ENCODE data around the gene RABGEF1. TPM values are rescaled to one million over a fixed set of nuclear protein-coding genes. Genes with fewer than 3 reads are reported as not detected.
"Not testable (repeated sequence)": the region's sequence is repeated elsewhere in the genome, so short reads cannot be mapped to it uniquely, and the experiment has no call there.

RABGEF1 gene
- polyA plus RNA-seq, 3 donors: 13.6 to 17.3 (median 17.1) TPM

DNA sequence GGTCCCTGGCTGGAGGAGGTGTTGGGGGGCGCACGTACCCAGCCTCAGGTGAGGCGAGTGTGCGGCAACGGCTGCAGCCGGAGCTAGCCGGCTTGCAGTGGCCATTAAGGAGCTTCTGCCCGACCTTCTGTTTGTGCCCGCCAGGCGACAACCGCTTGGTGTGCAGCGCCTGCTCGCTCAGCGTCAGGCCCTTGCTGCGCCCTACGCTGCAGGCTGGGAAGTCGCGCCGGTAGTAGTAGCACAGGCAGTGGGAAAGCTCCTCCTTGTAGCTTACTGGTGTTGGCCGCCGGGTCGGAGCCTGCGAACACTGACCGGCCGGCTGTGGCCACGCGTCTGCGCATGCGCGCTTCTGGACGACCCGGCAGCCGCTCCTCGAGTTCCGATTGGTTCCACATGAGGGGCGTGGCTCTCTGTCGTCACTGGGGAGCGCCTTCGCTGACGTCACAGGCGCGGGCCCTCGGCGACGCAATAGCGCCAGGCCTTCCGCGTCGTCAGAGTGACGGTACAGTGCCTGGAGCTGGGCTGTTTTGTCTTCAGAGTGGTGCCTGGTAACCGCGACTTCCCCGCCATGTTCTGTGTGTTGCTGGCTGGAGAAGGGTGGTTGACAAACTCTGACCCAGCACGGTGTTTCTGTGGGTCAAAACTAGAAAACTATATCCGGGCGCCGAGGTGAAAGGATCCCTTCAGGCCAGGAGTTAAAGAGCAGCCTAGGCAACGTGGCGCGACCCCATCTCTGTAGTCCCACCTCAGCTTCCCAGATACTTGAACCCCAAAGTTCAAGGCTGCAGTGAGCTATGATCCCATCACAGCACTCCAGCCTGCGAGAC lies 104.2 kb downstream of the RABGEF1 start:
- Histone ChIP-seq H3K4me1 (ENCODE audit: control insufficient read depth in 1 of 2, insufficient read depth in 2 of 2, low read length in 2 of 2) (peaks cover 32 to 53% of the 10 kb centered on the region in 2 donors), H3K4me2 (replicated peaks; ENCODE audit: extremely low read depth, low read length, poor library complexity, severe bottlenecking) (peak overlapping the region; percentile 80), H3K9ac (ENCODE audit: insufficient read depth, low read length, poor library complexity, severe bottlenecking) (peak overlapping the region; percentile 96), H3K36me3 (replicated peaks in 1 of 2; ENCODE audit: control insufficient read depth in 1 of 2, insufficient read depth in 2 of 2, low read length in 2 of 2) (no peaks in the 10 kb centered on the region), H3K27ac (ENCODE audit: low read depth in 1 of 2, low read length in 2 of 2) (peak overlapping the region; percentile 90 to 99), H2AFZ (ENCODE audit: insufficient read depth, low read depth, low read length, poor library complexity, severe bottlenecking) (peak overlapping the region; percentile 98), H3K4me3 (replicated peaks in 1 of 3; ENCODE audit: low read depth in 2 of 3, low read length in 3 of 3) (peak overlapping the region; percentile 60 to 92 (median 92)), H3K79me2 (ENCODE audit: insufficient read depth, low read length) (peaks cover 6% of the 10 kb centered on the region), H4K20me1 (ENCODE audit: insufficient read depth, low read length) (no peaks in the 10 kb centered on the region), H3K9me3 (replicated peaks in 1 of 2; ENCODE audit: control insufficient read depth in 1 of 2, insufficient read depth in 1 of 2, low read length in 2 of 2) (no peaks in the 10 kb centered on the region), H3K27me3 (ENCODE audit: control insufficient read depth in 2 of 2, insufficient read depth in 2 of 2, low read length in 2 of 2) (no peaks in the 10 kb centered on the region)
- H3K36me3 Mint-ChIP-seq: no peaks in the 10 kb centered on the region
- DNase-seq: peak; percentile 99 to 100 (median 99)
- H3K4me1 Mint-ChIP-seq: peaks cover 38% of the 10 kb centered on the region
- TF ChIP-seq, protein P1, sequence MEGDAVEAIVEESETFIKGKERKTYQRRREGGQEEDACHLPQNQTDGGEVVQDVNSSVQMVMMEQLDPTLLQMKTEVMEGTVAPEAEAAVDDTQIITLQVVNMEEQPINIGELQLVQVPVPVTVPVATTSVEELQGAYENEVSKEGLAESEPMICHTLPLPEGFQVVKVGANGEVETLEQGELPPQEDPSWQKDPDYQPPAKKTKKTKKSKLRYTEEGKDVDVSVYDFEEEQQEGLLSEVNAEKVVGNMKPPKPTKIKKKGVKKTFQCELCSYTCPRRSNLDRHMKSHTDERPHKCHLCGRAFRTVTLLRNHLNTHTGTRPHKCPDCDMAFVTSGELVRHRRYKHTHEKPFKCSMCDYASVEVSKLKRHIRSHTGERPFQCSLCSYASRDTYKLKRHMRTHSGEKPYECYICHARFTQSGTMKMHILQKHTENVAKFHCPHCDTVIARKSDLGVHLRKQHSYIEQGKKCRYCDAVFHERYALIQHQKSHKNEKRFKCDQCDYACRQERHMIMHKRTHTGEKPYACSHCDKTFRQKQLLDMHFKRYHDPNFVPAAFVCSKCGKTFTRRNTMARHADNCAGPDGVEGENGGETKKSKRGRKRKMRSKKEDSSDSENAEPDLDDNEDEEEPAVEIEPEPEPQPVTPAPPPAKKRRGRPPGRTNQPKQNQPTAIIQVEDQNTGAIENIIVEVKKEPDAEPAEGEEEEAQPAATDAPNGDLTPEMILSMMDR (IDR thresholded peaks at IDR 0.05): peak; percentile 28
- intact Hi-C loops (cut with micrococcal nuclease): loop anchor here (2.0 to 5.0 kb wide), 4 partner anchors 78 to 153 kb away; partner anchors contain the start of genes RABGEF1 (in 1 of the 2), SBDS (in 1 of the 2), TMEM248 (in 1 of the 2) and TYW1 (in 1 of the 2)
- peaks cover 0 to 2% (median 2%) of the 10 kb centered on the region in 3 donors for H3K27me3 Mint-ChIP-seq (ENCODE audit: low read depth in 3 of 3)
- H3K9me3 Mint-ChIP-seq: peaks cover 0 to 2% (median 0%) of the 10 kb centered on the region in 7 donors
- WGBS (ENCODE audit: insufficient coverage): 0% methylated on average over 58 of the region's 61 CpGs
- H3K27ac Mint-ChIP-seq: peak overlapping the region; percentile 99 to 100 (median 99)
- H3K4me3 Mint-ChIP-seq: peak overlapping the region; percentile 85 to 93

DNA sequence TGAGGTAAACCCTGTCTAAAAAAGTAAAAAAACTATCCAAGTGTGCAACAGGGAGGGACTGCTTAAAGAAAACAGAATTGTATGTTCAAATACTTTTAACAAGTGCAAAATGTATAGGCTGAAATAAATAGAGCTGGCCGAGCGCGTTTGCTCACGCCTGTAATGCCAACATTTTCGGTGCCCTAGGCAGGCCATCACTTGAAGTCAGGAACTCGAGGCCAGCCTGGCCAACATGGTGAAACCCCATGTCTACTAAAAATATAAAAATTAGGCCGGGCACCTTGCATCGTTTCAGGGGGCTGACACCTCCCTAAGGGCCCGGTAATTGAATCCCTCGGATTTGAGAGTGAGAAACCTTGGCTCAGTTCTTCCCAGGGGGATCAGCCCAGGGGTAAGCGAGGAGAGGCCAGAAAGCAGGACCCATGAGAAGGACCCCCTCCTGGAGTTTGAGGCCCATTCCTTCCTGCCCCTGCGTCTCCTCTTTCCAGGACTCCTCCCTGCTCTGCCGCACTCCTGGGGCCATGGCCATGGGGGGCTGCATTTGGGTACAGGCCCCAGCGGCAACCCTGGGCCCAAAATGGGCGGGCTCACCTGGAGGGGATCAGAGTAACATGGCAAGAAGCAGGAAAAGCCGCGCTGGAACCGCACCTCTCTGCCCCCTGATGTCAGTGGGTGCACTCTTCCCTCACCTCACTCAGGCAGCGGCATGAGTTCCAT lies 105.0 kb downstream of the RABGEF1 start:
- peak overlapping the region; percentile 96 for H3K9ac ChIP-seq (ENCODE audit: insufficient read depth, low read length, poor library complexity, severe bottlenecking)
- 88% methylated on average over 14 of the region's 19 CpGs for WGBS (ENCODE audit: insufficient coverage)
- H3K27ac ChIP-seq (ENCODE audit: low read depth in 1 of 2, low read length in 2 of 2): peak overlapping the region; percentile 90 to 99

DNA sequence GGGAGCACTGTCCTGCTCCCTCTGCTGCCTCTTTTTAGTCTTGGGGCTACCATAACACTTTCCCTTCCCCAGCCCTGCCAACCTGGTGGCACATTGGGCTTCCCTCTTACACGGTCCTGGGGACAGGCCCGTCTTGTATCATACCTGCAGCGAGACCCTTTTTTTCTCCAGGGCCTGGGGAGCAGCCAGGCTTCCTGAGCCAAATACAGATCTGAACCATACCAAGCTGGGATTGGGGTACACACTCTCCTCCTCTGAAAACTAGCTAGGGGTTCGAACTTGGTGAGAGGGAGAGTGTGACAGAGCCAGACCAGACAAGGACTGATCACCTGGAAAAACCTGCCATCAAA lies 105.5 kb downstream of the RABGEF1 start:
- DNase-seq; H3K9me3 ChIP-seq (replicated peaks in 1 of 2; ENCODE audit: control insufficient read depth in 1 of 2, insufficient read depth in 1 of 2, low read length in 2 of 2); H3K27me3 Mint-ChIP-seq (ENCODE audit: low read depth in 3 of 3); H3K79me2 ChIP-seq (ENCODE audit: insufficient read depth, low read length); H3K9me3 Mint-ChIP-seq; H4K20me1 ChIP-seq (ENCODE audit: insufficient read depth, low read length); intact Hi-C loops (cut with micrococcal nuclease); H3K4me2 ChIP-seq (replicated peaks; ENCODE audit: extremely low read depth, low read length, poor library complexity, severe bottlenecking); H3K36me3 ChIP-seq (replicated peaks in 1 of 2; ENCODE audit: control insufficient read depth in 1 of 2, insufficient read depth in 2 of 2, low read length in 2 of 2); H2AFZ ChIP-seq (ENCODE audit: insufficient read depth, low read depth, low read length, poor library complexity, severe bottlenecking); H3K36me3 Mint-ChIP-seq; H3K27me3 ChIP-seq (ENCODE audit: control insufficient read depth in 2 of 2, insufficient read depth in 2 of 2, low read length in 2 of 2); H3K9ac ChIP-seq (ENCODE audit: insufficient read depth, low read length, poor library complexity, severe bottlenecking); H3K4me3 ChIP-seq (replicated peaks in 1 of 3; ENCODE audit: low read depth in 2 of 3, low read length in 3 of 3): not testable (repeated sequence)
- 85% methylated on average over 3 of the region's 4 CpGs for WGBS (ENCODE audit: insufficient coverage)
- Mint-ChIP-seq H3K4me1 (peaks cover 38% of the 10 kb centered on the region), H3K27ac (peak overlapping the region; percentile 99 to 100 (median 99)), H3K4me3 (peak overlapping the region in 1 of 2 donors; percentile 20)
- Histone ChIP-seq H3K4me1 (ENCODE audit: control insufficient read depth in 1 of 2, insufficient read depth in 2 of 2, low read length in 2 of 2) (peaks cover 32 to 53% of the 10 kb centered on the region in 2 donors), H3K27ac (ENCODE audit: low read depth in 1 of 2, low read length in 2 of 2) (peak overlapping the region in 1 of 2 donors; percentile 99)

More for the DNA sequence above, 105.0 kb downstream of the RABGEF1 start:
- H3K27me3 Mint-ChIP-seq (ENCODE audit: low read depth in 3 of 3): peaks cover 0 to 2% (median 2%) of the 10 kb centered on the region in 3 donors
- no peaks in the 10 kb centered on the region for H3K27me3 ChIP-seq (ENCODE audit: control insufficient read depth in 2 of 2, insufficient read depth in 2 of 2, low read length in 2 of 2)
- peak overlapping the region; percentile 63 for H2AFZ ChIP-seq (ENCODE audit: insufficient read depth, low read depth, low read length, poor library complexity, severe bottlenecking)
- no peak for DNase-seq
- peaks cover 6% of the 10 kb centered on the region for H3K79me2 ChIP-seq (ENCODE audit: insufficient read depth, low read length)
- peak overlapping the region; percentile 60 to 92 (median 92) for H3K4me3 ChIP-seq (replicated peaks in 1 of 3; ENCODE audit: low read depth in 2 of 3, low read length in 3 of 3)
- H3K4me1 Mint-ChIP-seq: peaks cover 38% of the 10 kb centered on the region
- no peaks in the 10 kb centered on the region for H3K36me3 ChIP-seq (replicated peaks in 1 of 2; ENCODE audit: control insufficient read depth in 1 of 2, insufficient read depth in 2 of 2, low read length in 2 of 2)
- TF ChIP-seq, protein P1 (IDR thresholded peaks at IDR 0.05): no peak
- H3K36me3 Mint-ChIP-seq: no peaks in the 10 kb centered on the region
- H3K9me3 ChIP-seq (replicated peaks in 1 of 2; ENCODE audit: control insufficient read depth in 1 of 2, insufficient read depth in 1 of 2, low read length in 2 of 2): no peaks in the 10 kb centered on the region
- intact Hi-C loops (cut with micrococcal nuclease): loop anchor here in 1 of 2 donors (2.0 kb wide), 1 partner anchor 77 kb away; no protein-coding TSS in a partner anchor
- H3K27ac Mint-ChIP-seq: peak overlapping the region; percentile 99 to 100 (median 99)
- H3K9me3 Mint-ChIP-seq: peaks cover 0 to 2% (median 0%) of the 10 kb centered on the region in 7 donors
- no peaks in the 10 kb centered on the region for H4K20me1 ChIP-seq (ENCODE audit: insufficient read depth, low read length)
- H3K4me3 Mint-ChIP-seq: peak overlapping the region; percentile 85 to 87
- H3K4me2 ChIP-seq (replicated peaks; ENCODE audit: extremely low read depth, low read length, poor library complexity, severe bottlenecking): peak overlapping the region; percentile 80
- peaks cover 32 to 53% of the 10 kb centered on the region in 2 donors for H3K4me1 ChIP-seq (ENCODE audit: control insufficient read depth in 1 of 2, insufficient read depth in 2 of 2, low read length in 2 of 2)
